Vagina (tissue), 2 donors: ENCODE data around the gene CDS2. TPM values are rescaled to one million over a fixed set of nuclear protein-coding genes. Genes with fewer than 3 reads are reported as not detected.

ENCODE experiments used
- DNase-seq, 2 donors: peaks; one replicate each; pipeline ENCODE4 v3.0.0-alpha.2; 2017; ENCODE audit errors: extremely low spot score in 2 of 2
- H3K27ac ChIP-seq: fragments of 200-600 bp; sonication (generic); one replicate; pipeline ENCODE4 v1.5.1; 2019
- H3K27me3 ChIP-seq: fragments of 200-600 bp; sonication (generic); one replicate; pipeline ENCODE4 v1.5.1; 2019
- H3K36me3 ChIP-seq, 2 donors: fragments of 200-600 bp; sonication (generic); one replicate each; pipeline ENCODE4 v1.5.1; 2017 to 2019
- H3K4me1 ChIP-seq: fragments of 200-600 bp; sonication (generic); one replicate; pipeline ENCODE4 v1.5.1; 2019
- H3K4me3 ChIP-seq, 2 donors: fragments of 200-600 bp; sonication (generic); 1 replicate in 1 of 2; 2 replicates in 1 of 2; pipeline ENCODE4 v1.5.1; 2016 to 2019
- H3K9me3 ChIP-seq: fragments of 200-600 bp; sonication (generic); one replicate; pipeline ENCODE4 v1.5.1; 2019
- CTCF ChIP-seq, 3 experiments: fragments of 450-650 bp in 2 of 3; fragments of 200-600 bp in 1 of 3; sonication (generic) in 1 of 3; IDR thresholded peaks; one replicate each; pipeline ENCODE4 v1.5.1; 2017 to 2019; ENCODE audit warnings: antibody characterized with exemption in 3 of 3, mild to moderate bottlenecking in 2 of 3, moderate library complexity in 2 of 3
- POLR2A ChIP-seq, 2 donors: fragments of 450-650 bp; IDR thresholded peaks; one replicate each; pipeline ENCODE4 v1.6.1; 2017; ENCODE audit warnings: antibody characterized with exemption in 2 of 2, mild to moderate bottlenecking in 2 of 2, moderate library complexity in 2 of 2
- POLR2AphosphoS5 ChIP-seq, 2 donors: sonication (generic); formaldehyde crosslinking; IDR thresholded peaks; one replicate each; pipeline ENCODE4 v1.9.0; 2017; ENCODE audit warnings: antibody characterized with exemption in 2 of 2, mild to moderate bottlenecking in 2 of 2, low read depth in 1 of 2; ENCODE audit not compliant: insufficient read depth in 1 of 2
- intact Hi-C: fragments of 100-400 bp; cut with DNase I; formaldehyde crosslinking; loops from one replicate; pipeline ENCODE4 v1.15.1; 2023
- total RNA-seq: library from RNA; depleted of rRNA; stranded (reverse); fragments of >200 nt; gene quantifications from one replicate; pipeline ENCODE4 v1.2.3, GENCODE V29; 2016

The CDS2 gene
- total RNA-seq, 1 donor from 2014 or later, result 24.8 TPM

- intact Hi-C loops, result no loop called here
- Histone ChIP-seq H3K27me3 (no peaks in the 10 kb centered on the region), H3K4me3 (no peak overlapping the region), H3K27ac (no peak overlapping the region), H3K4me1 (peaks cover 22% of the 10 kb centered on the region), H3K9me3 (no peaks in the 10 kb centered on the region), H3K36me3 (peaks cover 0 to 44% of the 10 kb centered on the region in 2 donors)
- DNase-seq, result no peak
- TF ChIP-seq POLR2A (IDR thresholded peaks at IDR 0.05) (no peak), CTCF (IDR thresholded peaks at IDR 0.05) (no peak), POLR2AphosphoS5 (IDR thresholded peaks at IDR 0.05; ENCODE audit: insufficient read depth in 1 of 2, low read depth in 1 of 2) (no peak)
These were observed 17.5 kb upstream of the CDS2 start for GRCh38 chr20:5109276-5109675.

GRCh38 chr20:5113615-5113986 is 13.2 kb upstream of the CDS2 start:
- no peak for TF ChIP-seq POLR2A (IDR thresholded peaks at IDR 0.05)
- Histone ChIP-seq H3K4me3 (peak overlapping the region; percentile 72 to 83), H3K27me3 (no peaks in the 10 kb centered on the region), H3K27ac (peak overlapping the region; percentile 88), H3K4me1 (peaks cover 33% of the 10 kb centered on the region), H3K9me3 (no peaks in the 10 kb centered on the region), H3K36me3 (peaks cover 0 to 42% of the 10 kb centered on the region in 2 donors)
- DNase-seq, result no peak
- intact Hi-C loops, result no loop called here

- TF ChIP-seq POLR2AphosphoS5 (IDR thresholded peaks at IDR 0.05; ENCODE audit: insufficient read depth in 1 of 2, low read depth in 1 of 2) (no peak), CTCF (IDR thresholded peaks at IDR 0.05) (no peak), POLR2A (IDR thresholded peaks at IDR 0.05) (no peak)
- no peak overlapping the region for H3K4me3 ChIP-seq
- peaks cover 39% of the 10 kb centered on the region for H3K4me1 ChIP-seq
- no peaks in the 10 kb centered on the region for H3K27me3 ChIP-seq
- H3K9me3 ChIP-seq, result no peaks in the 10 kb centered on the region
- intact Hi-C loops, result no loop called here
- H3K27ac ChIP-seq, result no peak overlapping the region
- H3K36me3 ChIP-seq, result peaks cover 0 to 37% of the 10 kb centered on the region in 2 donors
- DNase-seq, result no peak
These were observed 12.4 kb upstream of the CDS2 start for GRCh38 chr20:5114403-5114802.

GRCh38 chr20:5116875-5117274 is 9.9 kb upstream of the CDS2 start:
- intact Hi-C loops, result no loop called here
- TF ChIP-seq CTCF (IDR thresholded peaks at IDR 0.05) (no peak), POLR2AphosphoS5 (IDR thresholded peaks at IDR 0.05; ENCODE audit: insufficient read depth in 1 of 2, low read depth in 1 of 2) (no peak), POLR2A (IDR thresholded peaks at IDR 0.05) (no peak)
- H3K4me3 ChIP-seq, result no peak overlapping the region
- no peaks in the 10 kb centered on the region for H3K27me3 ChIP-seq
- H3K9me3 ChIP-seq, result no peaks in the 10 kb centered on the region
- no peak overlapping the region for H3K27ac ChIP-seq
- no peak for DNase-seq
- H3K4me1 ChIP-seq, result peaks cover 29% of the 10 kb centered on the region
- H3K36me3 ChIP-seq, result peaks cover 0 to 32% of the 10 kb centered on the region in 2 donors

- Histone ChIP-seq H3K27ac (peak overlapping the region; percentile 90), H3K9me3 (no peaks in the 10 kb centered on the region), H3K36me3 (peaks cover 0 to 32% of the 10 kb centered on the region in 2 donors), H3K27me3 (no peaks in the 10 kb centered on the region), H3K4me3 (peak overlapping the region; percentile 57 to 79), H3K4me1 (peaks cover 21% of the 10 kb centered on the region)
- TF ChIP-seq POLR2A (IDR thresholded peaks at IDR 0.05) (no peak), CTCF (IDR thresholded peaks at IDR 0.05) (no peak), POLR2AphosphoS5 (IDR thresholded peaks at IDR 0.05; ENCODE audit: insufficient read depth in 1 of 2, low read depth in 1 of 2) (no peak)
- intact Hi-C loops, result no loop called here
- DNase-seq, result no peak
These were observed 8.3 kb upstream of the CDS2 start for GRCh38 chr20:5118220-5119142.
